Measurements from ENCODE around the gene ENTPD3. TPM values are rescaled to one million over a fixed set of nuclear protein-coding genes. Genes with fewer than 3 reads are reported as not detected.

Gene ENTPD3
- total and polyA plus RNA-seq, 5 donors from 2014 or later, result not detected

DNA sequence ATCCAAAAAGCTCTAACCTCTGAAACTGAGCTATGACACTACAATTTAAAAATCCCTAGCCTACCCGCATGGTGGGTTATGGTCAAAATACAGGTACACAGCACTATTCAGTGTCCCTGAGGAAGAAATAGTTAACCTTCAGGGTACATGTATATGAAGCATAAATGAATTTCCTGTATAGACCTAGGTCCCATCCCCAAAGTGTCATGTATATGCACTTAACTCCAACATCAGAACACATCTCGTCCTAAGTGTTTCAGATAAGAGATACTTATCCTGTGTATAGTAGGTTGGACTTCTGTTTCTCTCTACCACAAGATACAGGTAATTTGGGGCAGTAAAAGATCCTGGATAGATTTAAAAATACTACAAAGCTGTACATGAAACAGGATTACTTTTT lies 76.6 kb downstream of the ENTPD3 start:
- Mint-ChIP-seq H3K4me3 (peak overlapping the region in 1 of 4 donors; percentile 34), H3K27ac (no peak overlapping the region), H3K4me1 (peaks cover 13 to 40% (median 26%) of the 10 kb centered on the region in 4 donors), H3K9me3 (no peaks in the 10 kb centered on the region), H3K27me3 (no peaks in the 10 kb centered on the region), H3K36me3 (peaks cover 49% of the 10 kb centered on the region)
- H3K36me3 ChIP-seq (ENCODE audit: control insufficient read depth, insufficient read depth, low read length), result peaks cover 56% of the 10 kb centered on the region
- H3K9me3 ChIP-seq (ENCODE audit: control insufficient read depth in 2 of 2, low read length in 2 of 2), result no peaks in the 10 kb centered on the region
- no peak for DNase-seq
- no peak overlapping the region for H3K4me3 ChIP-seq (ENCODE audit: low read depth, low read length)
- no peak overlapping the region for H3K27ac ChIP-seq (ENCODE audit: insufficient read depth, low read length, poor library complexity, severe bottlenecking)
- no peak for ATAC-seq (ENCODE audit: low read depth in 2 of 2)
- peaks cover 15% of the 10 kb centered on the region for H3K4me1 ChIP-seq (ENCODE audit: control insufficient read depth, insufficient read depth, low read length, poor library complexity, severe bottlenecking)
- H3K27me3 ChIP-seq (ENCODE audit: control insufficient read depth, insufficient read depth, low read length), result no peaks in the 10 kb centered on the region

DNA sequence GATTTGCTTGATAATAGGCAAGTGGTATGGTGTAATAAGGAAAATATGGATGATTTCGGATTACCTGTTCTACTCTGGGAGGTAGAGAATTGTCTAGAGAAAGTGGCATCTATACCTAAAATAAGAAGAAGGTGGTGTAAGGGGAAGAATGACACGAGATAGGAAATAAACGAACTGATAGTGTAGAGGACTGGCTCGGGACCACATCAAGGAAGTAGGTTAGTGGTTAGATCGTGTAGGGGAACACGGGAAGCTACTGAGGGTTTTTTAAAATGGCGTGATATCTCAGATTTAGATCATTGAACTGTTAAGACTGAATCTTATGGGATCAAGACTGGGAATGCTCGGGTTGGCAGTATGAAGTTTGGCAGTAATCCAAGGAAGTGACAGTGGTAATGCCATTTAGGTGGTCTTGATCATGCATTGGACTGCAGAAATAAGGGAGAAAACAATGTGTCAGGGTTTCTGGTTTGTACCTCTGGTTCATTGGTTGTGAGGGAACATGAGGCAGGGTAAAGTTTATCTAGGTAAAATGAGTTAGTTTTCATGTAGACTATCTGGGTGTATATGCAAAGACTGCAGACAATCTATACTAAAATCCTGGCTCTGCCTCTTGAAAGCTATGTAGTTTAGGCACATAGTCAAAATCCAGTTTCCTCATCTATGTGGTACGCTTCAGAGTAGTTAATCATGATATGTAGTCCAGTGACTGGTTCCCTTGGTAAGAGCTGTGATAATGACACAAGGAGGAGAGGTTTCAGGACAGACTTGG lies 77.5 kb downstream of the ENTPD3 start:
- no peaks in the 10 kb centered on the region for H3K9me3 ChIP-seq (ENCODE audit: control insufficient read depth in 2 of 2, low read length in 2 of 2)
- ATAC-seq (ENCODE audit: low read depth in 2 of 2) (peak; percentile 55 to 57), DNase-seq (peak in 2 of 3 donors; percentile 35 to 45)
- Mint-ChIP-seq H3K9me3 (no peaks in the 10 kb centered on the region), H3K4me3 (peak overlapping the region in 2 of 4 donors; percentile 14 to 18), H3K27ac (peak overlapping the region; percentile 77 to 95 (median 77)), H3K27me3 (no peaks in the 10 kb centered on the region), H3K36me3 (peaks cover 45% of the 10 kb centered on the region), H3K4me1 (peaks cover 9 to 33% (median 23%) of the 10 kb centered on the region in 4 donors)
- H3K36me3 ChIP-seq (ENCODE audit: control insufficient read depth, insufficient read depth, low read length), result peaks cover 48% of the 10 kb centered on the region
- peak overlapping the region; percentile 42 for H3K27ac ChIP-seq (ENCODE audit: insufficient read depth, low read length, poor library complexity, severe bottlenecking)
- H3K4me1 ChIP-seq (ENCODE audit: control insufficient read depth, insufficient read depth, low read length, poor library complexity, severe bottlenecking), result peaks cover 8% of the 10 kb centered on the region
- peak overlapping the region; percentile 49 for H3K4me3 ChIP-seq (ENCODE audit: low read depth, low read length)
- H3K27me3 ChIP-seq (ENCODE audit: control insufficient read depth, insufficient read depth, low read length), result no peaks in the 10 kb centered on the region

DNA sequence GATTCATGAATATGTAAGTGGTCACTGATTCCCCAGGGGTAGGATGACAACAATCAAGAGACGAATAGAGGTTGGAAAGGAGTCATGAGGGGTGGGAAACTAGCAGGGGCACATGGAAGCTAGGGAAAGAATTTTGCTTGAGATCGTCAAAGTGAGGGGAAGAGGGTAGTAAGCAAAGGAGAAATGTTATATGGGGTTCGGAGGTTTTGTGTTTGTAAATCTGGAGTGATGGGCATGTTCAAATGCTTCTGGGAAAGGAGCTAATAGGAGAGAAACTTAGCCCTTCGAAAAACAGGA lies 78.1 kb downstream of the ENTPD3 start:
- Mint-ChIP-seq H3K4me3 (peak overlapping the region in 1 of 4 donors; percentile 18), H3K27me3 (no peaks in the 10 kb centered on the region), H3K27ac (peak overlapping the region; percentile 9 to 95 (median 77)), H3K4me1 (peaks cover 9 to 33% (median 22%) of the 10 kb centered on the region in 4 donors), H3K9me3 (no peaks in the 10 kb centered on the region), H3K36me3 (peaks cover 45% of the 10 kb centered on the region)
- peaks cover 8% of the 10 kb centered on the region for H3K4me1 ChIP-seq (ENCODE audit: control insufficient read depth, insufficient read depth, low read length, poor library complexity, severe bottlenecking)
- H3K36me3 ChIP-seq (ENCODE audit: control insufficient read depth, insufficient read depth, low read length), result peaks cover 43% of the 10 kb centered on the region
- H3K4me3 ChIP-seq (ENCODE audit: low read depth, low read length), result no peak overlapping the region
- H3K9me3 ChIP-seq (ENCODE audit: control insufficient read depth in 2 of 2, low read length in 2 of 2), result no peaks in the 10 kb centered on the region
- no peaks in the 10 kb centered on the region for H3K27me3 ChIP-seq (ENCODE audit: control insufficient read depth, insufficient read depth, low read length)
- DNase-seq, result no peak
- H3K27ac ChIP-seq (ENCODE audit: insufficient read depth, low read length, poor library complexity, severe bottlenecking), result no peak overlapping the region
- no peak for ATAC-seq (ENCODE audit: low read depth in 2 of 2)

DNA sequence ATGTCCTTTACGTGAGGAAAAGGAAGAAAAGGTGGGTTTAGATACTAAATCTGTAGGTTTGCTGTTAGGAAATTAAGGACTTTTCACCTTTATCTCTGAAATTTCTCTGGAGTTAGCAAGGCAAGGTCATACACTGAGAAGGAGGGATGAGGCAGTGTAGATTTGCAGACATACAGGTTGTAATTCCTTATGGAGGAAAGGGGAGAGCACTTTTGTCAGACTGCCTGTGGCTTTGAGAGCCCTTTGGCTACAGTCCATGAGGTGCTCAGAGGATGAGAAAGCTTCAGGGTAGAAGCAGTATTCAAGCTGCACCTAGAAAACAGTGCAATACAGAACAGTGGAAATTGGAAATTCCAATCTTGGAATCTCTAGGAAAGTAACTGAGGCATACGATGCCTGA lies 78.5 kb downstream of the ENTPD3 start:
- no peaks in the 10 kb centered on the region for H3K27me3 Mint-ChIP-seq
- no peaks in the 10 kb centered on the region for H3K9me3 ChIP-seq (ENCODE audit: control insufficient read depth in 2 of 2, low read length in 2 of 2)
- H3K4me1 ChIP-seq (ENCODE audit: control insufficient read depth, insufficient read depth, low read length, poor library complexity, severe bottlenecking), result peaks cover 8% of the 10 kb centered on the region
- peaks cover 39% of the 10 kb centered on the region for H3K36me3 ChIP-seq (ENCODE audit: control insufficient read depth, insufficient read depth, low read length)
- no peaks in the 10 kb centered on the region for H3K9me3 Mint-ChIP-seq
- peaks cover 45% of the 10 kb centered on the region for H3K36me3 Mint-ChIP-seq
- no peak for DNase-seq
- no peak overlapping the region for H3K4me3 ChIP-seq (ENCODE audit: low read depth, low read length)
- no peak overlapping the region for H3K4me3 Mint-ChIP-seq
- H3K27ac ChIP-seq (ENCODE audit: insufficient read depth, low read length, poor library complexity, severe bottlenecking), result no peak overlapping the region
- no peak for ATAC-seq (ENCODE audit: low read depth in 2 of 2)
- peaks cover 9 to 33% (median 20%) of the 10 kb centered on the region in 4 donors for H3K4me1 Mint-ChIP-seq
- peak overlapping the region in 2 of 3 donors; percentile 77 to 95 for H3K27ac Mint-ChIP-seq
- H3K27me3 ChIP-seq (ENCODE audit: control insufficient read depth, insufficient read depth, low read length), result no peaks in the 10 kb centered on the region

DNA sequence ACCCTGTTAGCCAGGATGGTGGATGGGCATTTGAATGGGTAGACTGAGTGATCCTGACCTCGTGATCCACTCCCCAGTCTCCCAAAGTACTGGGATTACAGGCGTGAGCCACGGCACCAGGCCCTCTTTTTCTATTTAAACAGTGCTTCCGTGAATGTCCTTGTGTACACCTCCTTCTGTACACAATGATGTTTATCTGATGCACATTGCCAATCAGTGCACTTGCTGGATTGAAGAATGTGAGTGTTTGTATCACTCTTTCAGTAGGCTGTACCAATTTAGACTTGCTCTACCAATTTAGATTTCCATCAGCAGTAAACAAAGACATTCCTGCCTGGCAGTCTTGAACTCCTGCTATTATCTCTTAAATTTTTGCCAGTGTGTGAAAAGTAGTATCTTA lies 81.0 kb downstream of the ENTPD3 start:
- H3K4me3 Mint-ChIP-seq, result no peak overlapping the region
- H3K27me3 Mint-ChIP-seq, result no peaks in the 10 kb centered on the region
- ATAC-seq (ENCODE audit: low read depth in 2 of 2), result no peak

DNA sequence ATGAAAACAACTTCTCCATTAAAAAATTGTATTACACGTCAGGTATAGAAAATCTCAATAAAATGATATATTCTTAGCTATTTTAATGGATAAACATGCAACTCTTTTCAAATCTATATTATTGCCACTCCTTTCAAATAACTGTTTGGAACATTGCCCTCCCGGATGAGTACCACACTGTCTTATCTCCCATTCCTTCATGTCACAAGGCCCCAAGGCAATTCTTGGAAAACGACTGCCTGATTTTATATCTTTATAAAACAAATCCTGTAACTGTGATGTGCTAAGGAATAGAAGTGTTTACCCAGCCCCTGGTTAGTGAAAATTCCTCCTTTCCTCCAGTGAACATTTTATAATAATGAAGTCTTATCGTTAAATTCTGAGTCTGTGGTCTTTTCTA lies 83.7 kb downstream of the ENTPD3 start:
- DNase-seq (no peak), ATAC-seq (ENCODE audit: low read depth in 2 of 2) (no peak)
- H3K27me3 Mint-ChIP-seq, result no peaks in the 10 kb centered on the region
- peaks cover 12% of the 10 kb centered on the region for H3K36me3 Mint-ChIP-seq
- Histone ChIP-seq H3K4me1 (ENCODE audit: control insufficient read depth, insufficient read depth, low read length, poor library complexity, severe bottlenecking) (no peaks in the 10 kb centered on the region), H3K4me3 (ENCODE audit: low read depth, low read length) (no peak overlapping the region), H3K27me3 (ENCODE audit: control insufficient read depth, insufficient read depth, low read length) (no peaks in the 10 kb centered on the region), H3K27ac (ENCODE audit: insufficient read depth, low read length, poor library complexity, severe bottlenecking) (no peak overlapping the region), H3K9me3 (ENCODE audit: control insufficient read depth in 2 of 2, low read length in 2 of 2) (no peaks in the 10 kb centered on the region), H3K36me3 (ENCODE audit: control insufficient read depth, insufficient read depth, low read length) (no peaks in the 10 kb centered on the region)
- no peak overlapping the region for H3K27ac Mint-ChIP-seq
- H3K4me3 Mint-ChIP-seq, result no peak overlapping the region
- no peaks in the 10 kb centered on the region for H3K9me3 Mint-ChIP-seq
- peaks cover 0 to 8% (median 0%) of the 10 kb centered on the region in 4 donors for H3K4me1 Mint-ChIP-seq

More for the DNA sequence above, 81.0 kb downstream of the ENTPD3 start:
- Histone ChIP-seq H3K36me3 (ENCODE audit: control insufficient read depth, insufficient read depth, low read length) (peaks cover 18% of the 10 kb centered on the region), H3K27me3 (ENCODE audit: control insufficient read depth, insufficient read depth, low read length) (no peaks in the 10 kb centered on the region), H3K4me3 (ENCODE audit: low read depth, low read length) (no peak overlapping the region), H3K9me3 (ENCODE audit: control insufficient read depth in 2 of 2, low read length in 2 of 2) (no peaks in the 10 kb centered on the region), H3K27ac (ENCODE audit: insufficient read depth, low read length, poor library complexity, severe bottlenecking) (no peak overlapping the region), H3K4me1 (ENCODE audit: control insufficient read depth, insufficient read depth, low read length, poor library complexity, severe bottlenecking) (peaks cover 8% of the 10 kb centered on the region)
- peaks cover 30% of the 10 kb centered on the region for H3K36me3 Mint-ChIP-seq
- H3K9me3 Mint-ChIP-seq, result no peaks in the 10 kb centered on the region
- peaks cover 8 to 23% (median 13%) of the 10 kb centered on the region in 4 donors for H3K4me1 Mint-ChIP-seq
- DNase-seq, result no peak
- H3K27ac Mint-ChIP-seq, result no peak overlapping the region

DNA sequence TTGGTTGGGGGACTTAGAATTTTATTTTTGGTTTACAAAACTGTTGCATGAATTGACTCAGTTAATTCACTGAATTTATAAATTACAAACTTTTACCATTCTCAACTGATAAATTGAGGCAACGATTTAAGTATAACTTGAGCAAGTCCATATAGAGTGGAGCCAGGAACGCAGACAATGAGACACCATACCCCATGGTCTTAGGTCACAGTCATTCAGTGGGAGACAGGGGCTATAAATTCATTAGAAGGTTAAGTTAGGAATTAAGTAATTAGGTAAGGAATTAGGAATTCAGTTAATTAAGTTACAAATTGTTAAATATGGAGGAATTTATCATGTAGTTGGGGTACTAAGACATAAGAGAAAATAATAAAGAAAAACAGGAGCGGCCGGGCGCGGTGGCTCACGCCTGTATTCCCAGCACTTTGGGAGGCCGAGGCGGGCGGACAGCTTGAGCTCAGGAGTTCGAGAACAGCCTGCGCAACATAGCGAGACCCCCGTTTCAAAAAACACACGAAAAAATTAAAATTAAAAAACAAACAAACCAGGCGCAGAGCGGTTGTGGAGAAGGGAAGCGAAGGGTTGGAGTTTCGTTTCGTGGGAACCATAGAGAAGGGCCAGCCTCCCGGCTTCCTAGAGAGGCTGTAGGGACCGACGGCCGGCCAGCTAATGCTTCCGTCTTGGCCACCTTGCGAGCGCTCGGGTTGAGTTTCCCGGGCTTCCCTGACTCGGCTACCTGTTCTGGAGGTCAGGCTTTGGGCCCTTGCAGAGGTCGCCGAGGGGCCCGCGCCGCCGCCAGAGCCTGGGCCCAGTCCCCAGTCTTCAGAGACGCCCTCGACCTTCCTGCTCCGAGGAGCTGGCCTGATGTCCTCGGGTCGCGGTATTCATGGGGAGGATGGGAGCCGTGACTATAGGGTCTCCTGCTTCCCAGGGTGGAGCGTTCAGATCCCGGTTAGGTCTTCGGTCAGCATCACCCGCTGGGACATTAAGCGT lies 89.8 kb downstream of the ENTPD3 start, which contains the start of gene ZNF619:
Gene ZNF619 (plus strand): TSS at position 645 of the 993 bp plus-strand sequence. CDS start 858 bp downstream, outside the sequence.
- peak within 1 kb of the TSS; percentile 90 to 98 (median 98) for H3K27ac Mint-ChIP-seq
- H3K36me3 ChIP-seq (ENCODE audit: control insufficient read depth, insufficient read depth, low read length), result peaks cover 14% of the 10 kb centered on the region
- H3K27ac ChIP-seq (ENCODE audit: insufficient read depth, low read length, poor library complexity, severe bottlenecking), result peak within 1 kb of the TSS; percentile 69
- peaks cover 8% of the 10 kb centered on the region for H3K4me1 ChIP-seq (ENCODE audit: control insufficient read depth, insufficient read depth, low read length, poor library complexity, severe bottlenecking)
- ATAC-seq (ENCODE audit: low read depth in 2 of 2), result peak; percentile 83 to 88
- no peaks in the 10 kb centered on the region for H3K9me3 ChIP-seq (ENCODE audit: control insufficient read depth in 2 of 2, low read length in 2 of 2)
- H3K4me1 Mint-ChIP-seq, result peaks cover 18 to 45% (median 27%) of the 10 kb centered on the region in 4 donors
- peaks cover 18% of the 10 kb centered on the region for H3K36me3 Mint-ChIP-seq
- H3K9me3 Mint-ChIP-seq, result peaks cover 0 to 2% (median 0%) of the 10 kb centered on the region in 7 donors
- no peaks in the 10 kb centered on the region for H3K27me3 Mint-ChIP-seq
- peak within 1 kb of the TSS; percentile 82 to 97 (median 93) for H3K4me3 Mint-ChIP-seq
- peak within 1 kb of the TSS; percentile 86 for H3K4me3 ChIP-seq (ENCODE audit: low read depth, low read length)
- no peaks in the 10 kb centered on the region for H3K27me3 ChIP-seq (ENCODE audit: control insufficient read depth, insufficient read depth, low read length)
- DNase-seq, result peak; percentile 49 to 78 (median 65)

Data from CD4-positive, CD25-positive, alpha-beta regulatory T cell (primary cell).